Calu3 (cell line): ENCODE data around the gene NPC2. TPM values are rescaled to one million over a fixed set of nuclear protein-coding genes. Genes with fewer than 3 reads are reported as not detected.

Experiments
- BruUV-seq: library from RNA; stranded (reverse); fragments of 400-500 nt; replicated peaks from 2 replicates; lab custom pipeline; 2021; lab: Mats Ljungman, UMichigan
- CTCF ChIA-PET: fragments of 300-600 bp; sonication (Branson Sonifier 250); formaldehyde crosslinking; loops from one replicate; lab custom pipeline; 2022; ENCODE audit warnings: antibody characterized with exemption; lab: Charles Lee
- DNase-seq: peaks from one replicate; pipeline ENCODE4 v3.0.0; 2022
- H3K27ac Mint-ChIP-seq: one replicate; pipeline ENCODE4 v1.8.0; 2022; ENCODE audit warnings: mixed read lengths; ENCODE audit not compliant: unreplicated experiment
- H3K27me3 Mint-ChIP-seq: one replicate; pipeline ENCODE4 v1.8.0; 2022; ENCODE audit warnings: mixed read lengths; ENCODE audit not compliant: unreplicated experiment
- H3K36me3 Mint-ChIP-seq: one replicate; pipeline ENCODE4 v1.8.0; 2022; ENCODE audit warnings: mild to moderate bottlenecking, moderate library complexity, mixed read lengths; ENCODE audit not compliant: insufficient read depth, unreplicated experiment
- H3K4me1 Mint-ChIP-seq: one replicate; pipeline ENCODE4 v1.8.0; 2022; ENCODE audit warnings: mild to moderate bottlenecking, low read depth, mixed read lengths; ENCODE audit not compliant: unreplicated experiment
- H3K4me3 Mint-ChIP-seq: one replicate; pipeline ENCODE4 v1.8.0; 2022; ENCODE audit warnings: mild to moderate bottlenecking, low read depth, moderate library complexity, mixed read lengths; ENCODE audit not compliant: unreplicated experiment
- H3K9me3 Mint-ChIP-seq: one replicate; pipeline ENCODE4 v1.8.0; 2022; ENCODE audit warnings: low read depth, mixed read lengths; ENCODE audit not compliant: unreplicated experiment
- CTCF ChIP-seq: fragments of 200-600 bp; IDR thresholded peaks from one replicate; pipeline ENCODE4 v1.8.0; 2022; ENCODE audit warnings: antibody characterized with exemption; ENCODE audit not compliant: unreplicated experiment
- intact Hi-C: fragments of 100-400 bp; cut with micrococcal nuclease; formaldehyde crosslinking; loops from one replicate; pipeline ENCODE4 v1.10.0; 2022; ENCODE audit not compliant: unreplicated experiment
- total RNA-seq: library from RNA; stranded (reverse); gene quantifications from 2 replicates; pipeline ENCODE4 v1.2.3, GENCODE V29; 2022

NPC2 gene
- total RNA-seq, 1 experiment from 2014 or later: 142 TPM

DNA sequence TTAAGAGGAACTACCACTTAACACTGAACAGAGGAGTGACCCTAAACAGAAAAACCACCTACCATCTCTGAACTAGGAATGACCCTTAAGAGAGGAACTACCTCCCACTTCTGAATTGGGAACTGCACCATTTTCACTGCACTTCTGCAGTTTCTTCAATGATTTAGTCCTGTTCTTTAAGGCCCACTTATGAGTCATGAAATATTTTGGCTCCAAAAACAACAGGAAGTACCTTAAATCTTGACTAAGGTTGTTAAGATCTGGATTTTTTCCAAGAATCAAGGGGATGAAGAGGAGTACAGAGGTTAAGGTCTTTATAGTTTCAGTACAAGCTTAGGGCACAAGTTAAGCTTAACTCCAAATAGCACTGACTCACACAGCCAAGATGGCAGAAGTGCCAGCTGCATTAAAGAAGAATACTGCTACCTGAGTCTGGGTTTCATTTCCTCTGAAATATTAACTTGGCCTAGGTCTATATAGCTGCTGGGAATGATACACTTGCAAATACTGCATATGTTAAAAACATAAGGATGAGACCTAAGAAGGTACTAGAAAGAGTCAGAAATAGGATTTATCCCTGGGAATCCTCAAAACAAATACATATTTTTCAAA is 4.2 kb downstream of the NPC2 start:
- H3K27ac Mint-ChIP-seq: peak overlapping the region; percentile 37
- H3K36me3 Mint-ChIP-seq: peaks cover 3% of the 10 kb centered on the region
- CTCF ChIA-PET: interaction anchor here (0.6 kb wide), 1 partner anchor 133 kb away, joined by 5 read pairs; no protein-coding TSS in a partner anchor
- intact Hi-C loops: no loop called here
- no TSS peak for BruUV-seq
- no peaks in the 10 kb centered on the region for H3K9me3 Mint-ChIP-seq
- no peaks in the 10 kb centered on the region for H3K27me3 Mint-ChIP-seq
- no peak for DNase-seq
- H3K4me3 Mint-ChIP-seq: peak overlapping the region; percentile 26
- no peak for TF ChIP-seq CTCF
- H3K4me1 Mint-ChIP-seq: peaks cover 37% of the 10 kb centered on the region

DNA sequence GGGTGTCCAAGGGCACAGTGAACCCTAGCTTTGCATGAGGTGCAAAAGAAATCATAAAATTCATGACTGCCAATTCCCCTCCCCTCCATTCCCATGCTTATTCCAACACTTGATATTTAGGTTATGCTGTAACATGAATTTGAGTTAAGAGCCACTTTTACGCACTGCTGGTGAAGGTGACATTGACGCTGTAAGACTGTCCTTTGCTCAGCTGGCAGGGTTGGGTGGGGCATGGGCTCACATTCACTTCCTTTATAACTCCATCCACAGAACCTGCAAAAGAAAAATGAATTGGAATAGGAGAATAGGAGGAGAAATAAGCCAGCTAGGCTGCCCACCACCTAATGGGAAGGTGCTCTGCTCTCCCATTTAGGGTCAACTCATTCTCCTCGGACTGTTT is 6.9 kb downstream of the NPC2 start:
- Mint-ChIP-seq H3K4me1 (peaks cover 37% of the 10 kb centered on the region), H3K36me3 (peaks cover 3% of the 10 kb centered on the region), H3K4me3 (peak overlapping the region; percentile 21), H3K9me3 (no peaks in the 10 kb centered on the region), H3K27me3 (no peaks in the 10 kb centered on the region), H3K27ac (no peak overlapping the region)
- no peak for TF ChIP-seq CTCF
- no peak for DNase-seq
- CTCF ChIA-PET: no interaction called here
- BruUV-seq: no TSS peak
- intact Hi-C loops: no loop called here

- Mint-ChIP-seq H3K4me1 (peaks cover 20% of the 10 kb centered on the region), H3K36me3 (peaks cover 3% of the 10 kb centered on the region), H3K27ac (no peak overlapping the region), H3K27me3 (no peaks in the 10 kb centered on the region), H3K4me3 (no peak overlapping the region), H3K9me3 (no peaks in the 10 kb centered on the region)
- TF ChIP-seq CTCF: no peak
- BruUV-seq: no TSS peak
- CTCF ChIA-PET: no interaction called here
- no peak for DNase-seq
- intact Hi-C loops: no loop called here
Observed at GRCh38 chr14:74483321-74483720, 9.8 kb downstream of the NPC2 start.

GRCh38 chr14:74482571-74482970 is 10.5 kb downstream of the NPC2 start:
- no peak for TF ChIP-seq CTCF
- no peaks in the 10 kb centered on the region for H3K27me3 Mint-ChIP-seq
- intact Hi-C loops: no loop called here
- H3K4me1 Mint-ChIP-seq: peaks cover 12% of the 10 kb centered on the region
- no peak overlapping the region for H3K27ac Mint-ChIP-seq
- H3K36me3 Mint-ChIP-seq: peaks cover 3% of the 10 kb centered on the region
- CTCF ChIA-PET: no interaction called here
- no TSS peak for BruUV-seq
- no peak overlapping the region for H3K4me3 Mint-ChIP-seq
- DNase-seq: no peak
- no peaks in the 10 kb centered on the region for H3K9me3 Mint-ChIP-seq
